ENCODE results near the gene ATP1A4. TPM values are rescaled to one million over a fixed set of nuclear protein-coding genes. Genes with fewer than 3 reads are reported as not detected.

ATP1A4 gene
- total and polyA plus RNA-seq, 10 of the 15 experiments (the other 5 are each of a cell fraction or from before 2014, with no cell fraction given): 0.31 to 1.0 (median 0.54) TPM

GRCh38 chr1:160136121-160136925 lies 15.1 kb upstream of the ATP1A4 start:
- Histone ChIP-seq H2AFZ (ENCODE audit: control insufficient read depth, low read depth, low read length) (no peak overlapping the region), H3K36me3 (ENCODE audit: control insufficient read depth in 2 of 2, insufficient read depth in 2 of 2, low read length in 1 of 2) (no peaks in the 10 kb centered on the region), H3K79me2 (ENCODE audit: control insufficient read depth, insufficient read depth, low read length) (no peaks in the 10 kb centered on the region), H3K27ac (ENCODE audit: control insufficient read depth, insufficient read depth) (no peak overlapping the region), H3K4me3 (no peak overlapping the region), H3K27me3 (replicated peaks in 1 of 2; ENCODE audit: control insufficient read depth in 2 of 2, insufficient read depth in 2 of 2, low read length in 1 of 2) (peaks cover 0 to 3% of the 10 kb centered on the region in 2 experiments; a peak in 2 of 4 replicates), H4K20me1 (ENCODE audit: control insufficient read depth, insufficient read depth) (no peaks in the 10 kb centered on the region), H3K9me3 (replicated peaks; ENCODE audit: control insufficient read depth, insufficient read depth, low read length) (no peaks in the 10 kb centered on the region), H3K4me1 (ENCODE audit: control insufficient read depth, insufficient read depth, low read length) (no peaks in the 10 kb centered on the region), H3K9ac (ENCODE audit: control insufficient read depth, insufficient read depth, low read length) (no peak overlapping the region), H3K4me2 (ENCODE audit: control insufficient read depth, insufficient read depth) (no peak overlapping the region)
- ChIA-PET POLR2A (no interaction called here), RAD21 (ENCODE audit: unreplicated experiment) (no interaction called here), CTCF (interaction anchor here (0.7 kb wide), 1 partner anchor 156 kb away, joined by 3 read pairs; no protein-coding TSS in a partner anchor), SMC1A (ENCODE audit: uncharacterized antibody, unreplicated experiment) (no interaction called here)
- no peak for FAIRE-seq
- ATAC-seq: no peak
- TF ChIP-seq ZNF217 (IDR thresholded peaks at IDR 0.05): no peak
- no peak for TF ChIP-seq LARP7 (IDR thresholded peaks at IDR 0.05)
- TF ChIP-seq ZBTB11 (CRISPR knock-in tag; IDR thresholded peaks at IDR 0.05): no peak
- TF ChIP-seq PML (IDR thresholded peaks at IDR 0.05; ENCODE audit: low read length): no peak
- no peak for TF ChIP-seq TBL1XR1 (IDR thresholded peaks at IDR 0.05; ENCODE audit: low read depth, low read length)
- TF ChIP-seq BHLHE40 (IDR thresholded peaks at IDR 0.05; ENCODE audit: borderline replicate concordance in 1 of 2, low read depth in 2 of 2, low read length in 1 of 2): no peak
- no peak for TF ChIP-seq ZBTB33 (IDR thresholded peaks at IDR 0.05)
- no peak for TF ChIP-seq SIN3A (IDR thresholded peaks at IDR 0.05; ENCODE audit: low read depth, low read length)
- TF ChIP-seq HSF1 (IDR thresholded peaks at IDR 0.05; ENCODE audit: low read depth, low read length): no peak
- TF ChIP-seq JUNB (IDR thresholded peaks at IDR 0.05): no peak
- DNase-seq (ENCODE audit: low read depth, low spot score): no peak
- in situ Hi-C loops (cut with MboI): no loop called here
- intact Hi-C loops (cut with micrococcal nuclease; ENCODE audit: unreplicated experiment): no loop called here
- WGBS (ENCODE audit: insufficient coverage, insufficient replicate concordance, low lambda C conversion rate, missing lambda C conversion rate): 51% methylated on average over 22 of the region's 22 CpGs
- BruUV-seq (replicated peaks): no TSS peak
